ENCODE results near the gene TBC1D12.

- TF ChIP-seq CTCF (IDR thresholded peaks at IDR 0.05 in 4 of 5, conservative IDR thresholded peaks at IDR 0.05 in 1 of 5), result no peak
- TF ChIP-seq POLR2A (IDR thresholded peaks at IDR 0.05), result no peak
Observed at GRCh38 chr10:94583124-94583523, 180.8 kb downstream of the TBC1D12 start.

Measured in gastrocnemius medialis (tissue), 4 donors.